Omental fat pad (tissue), 4 donors: ENCODE results near the gene PLCG1. TPM values are rescaled to one million over a fixed set of nuclear protein-coding genes. Genes with fewer than 3 reads are reported as not detected.
A peak's percentile ranks its signal among the peaks of the same experiment; 100 is the strongest.

Source experiments
- ATAC-seq: fragments of 150-250 bp; one replicate; pipeline ENCODE4 v1.9.1; 2016; ENCODE audit warnings: mild to moderate bottlenecking, moderate library complexity; ENCODE audit not compliant: low FRiP score
- DNase-seq: peaks from one replicate; pipeline ENCODE4 v3.0.0-alpha.2; 2019; ENCODE audit warnings: low spot score
- total RNA-seq, 4 donors: library from RNA; depleted of rRNA; stranded (reverse); fragments of >200 nt; gene quantifications; one replicate each; pipeline ENCODE4 v1.1.0, GENCODE V29; 2016
- TF ChIP-seq, protein P1 (sequence below), 3 donors: fragments of 450-650 bp; IDR thresholded peaks; one replicate each; pipeline ENCODE4 v1.5.1; 2016 to 2017; ENCODE audit warnings: antibody characterized with exemption in 3 of 3, mild to moderate bottlenecking in 3 of 3, moderate library complexity in 2 of 3

PLCG1 gene
- total RNA-seq, 4 donors from 2014 or later = 43.9 to 189 (median 63.1) TPM

DNA sequence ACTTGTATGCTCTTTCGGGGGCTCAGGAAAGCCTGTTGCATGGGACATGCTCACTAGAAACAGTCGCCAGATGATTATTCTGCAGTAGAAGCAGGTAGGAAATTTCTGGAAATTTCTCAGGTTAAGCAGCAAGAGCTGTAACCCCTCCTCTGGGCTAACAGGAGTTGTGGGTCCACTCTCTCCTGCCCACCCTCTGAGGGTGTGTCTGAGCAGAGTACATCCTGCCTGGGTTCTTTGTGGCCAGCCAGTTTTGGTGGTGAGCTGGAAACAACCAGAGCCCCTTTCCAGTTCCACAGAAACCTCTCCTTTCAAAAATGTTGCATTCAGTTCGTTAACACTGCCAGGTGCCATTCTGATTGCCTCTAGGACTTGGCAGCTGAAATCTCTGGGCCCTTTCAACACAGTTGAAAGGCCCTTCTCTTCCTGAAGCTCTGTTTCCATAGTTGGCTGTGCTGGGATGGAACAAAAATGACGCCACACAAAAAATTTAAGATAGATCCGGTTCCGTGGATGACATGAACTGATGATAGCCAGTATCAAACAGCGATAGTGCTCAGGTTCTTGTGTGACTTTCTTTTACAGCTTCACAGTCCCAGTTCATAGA is 38.5 kb downstream of the PLCG1 start:
- TF ChIP-seq, protein P1, sequence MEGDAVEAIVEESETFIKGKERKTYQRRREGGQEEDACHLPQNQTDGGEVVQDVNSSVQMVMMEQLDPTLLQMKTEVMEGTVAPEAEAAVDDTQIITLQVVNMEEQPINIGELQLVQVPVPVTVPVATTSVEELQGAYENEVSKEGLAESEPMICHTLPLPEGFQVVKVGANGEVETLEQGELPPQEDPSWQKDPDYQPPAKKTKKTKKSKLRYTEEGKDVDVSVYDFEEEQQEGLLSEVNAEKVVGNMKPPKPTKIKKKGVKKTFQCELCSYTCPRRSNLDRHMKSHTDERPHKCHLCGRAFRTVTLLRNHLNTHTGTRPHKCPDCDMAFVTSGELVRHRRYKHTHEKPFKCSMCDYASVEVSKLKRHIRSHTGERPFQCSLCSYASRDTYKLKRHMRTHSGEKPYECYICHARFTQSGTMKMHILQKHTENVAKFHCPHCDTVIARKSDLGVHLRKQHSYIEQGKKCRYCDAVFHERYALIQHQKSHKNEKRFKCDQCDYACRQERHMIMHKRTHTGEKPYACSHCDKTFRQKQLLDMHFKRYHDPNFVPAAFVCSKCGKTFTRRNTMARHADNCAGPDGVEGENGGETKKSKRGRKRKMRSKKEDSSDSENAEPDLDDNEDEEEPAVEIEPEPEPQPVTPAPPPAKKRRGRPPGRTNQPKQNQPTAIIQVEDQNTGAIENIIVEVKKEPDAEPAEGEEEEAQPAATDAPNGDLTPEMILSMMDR (IDR thresholded peaks at IDR 0.05) = no peak
- no peak for ATAC-seq
- no peak for DNase-seq

DNA sequence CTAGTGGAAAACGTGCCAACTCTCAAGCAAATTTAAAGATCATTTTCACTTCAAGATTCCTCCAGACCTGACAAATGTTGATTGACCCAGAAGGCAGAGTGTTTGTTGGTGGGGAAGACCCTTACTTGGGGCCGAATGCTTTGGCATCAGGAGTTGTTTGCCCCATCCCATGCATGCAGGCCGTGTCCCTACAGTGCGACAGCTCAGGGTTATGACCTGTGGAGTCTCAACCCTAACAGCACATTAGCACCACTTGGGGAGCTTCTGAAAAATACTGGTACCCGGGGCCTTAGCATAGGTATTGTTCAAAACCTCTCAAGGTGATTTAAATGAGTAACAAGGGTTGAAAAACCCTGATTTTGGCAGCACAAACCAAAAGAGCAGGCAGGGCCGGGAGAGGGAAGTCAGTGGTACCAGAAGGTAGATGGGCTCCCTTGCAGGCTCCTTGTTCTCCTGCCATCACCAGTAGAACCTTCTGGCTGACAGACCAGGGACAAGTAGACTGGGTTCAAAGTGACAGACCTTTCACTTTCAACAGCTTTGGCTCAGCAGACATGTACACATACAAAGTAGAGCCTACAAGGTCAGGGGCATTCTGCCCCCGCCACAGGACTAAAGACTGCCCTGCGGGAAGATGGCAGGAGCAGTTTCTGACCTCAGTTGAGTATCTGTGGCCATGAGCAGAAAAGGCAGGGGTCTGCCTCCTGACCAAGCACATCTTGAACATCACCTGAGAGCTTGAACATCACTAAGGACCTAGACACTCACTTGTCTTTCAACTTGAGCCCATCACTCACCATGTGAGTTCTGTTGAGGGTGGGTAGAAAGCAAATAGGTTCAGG is 39.6 kb downstream of the PLCG1 start:
- ATAC-seq (no peak), DNase-seq (no peak)
- TF ChIP-seq, protein P1 (IDR thresholded peaks at IDR 0.05) = no peak

DNA sequence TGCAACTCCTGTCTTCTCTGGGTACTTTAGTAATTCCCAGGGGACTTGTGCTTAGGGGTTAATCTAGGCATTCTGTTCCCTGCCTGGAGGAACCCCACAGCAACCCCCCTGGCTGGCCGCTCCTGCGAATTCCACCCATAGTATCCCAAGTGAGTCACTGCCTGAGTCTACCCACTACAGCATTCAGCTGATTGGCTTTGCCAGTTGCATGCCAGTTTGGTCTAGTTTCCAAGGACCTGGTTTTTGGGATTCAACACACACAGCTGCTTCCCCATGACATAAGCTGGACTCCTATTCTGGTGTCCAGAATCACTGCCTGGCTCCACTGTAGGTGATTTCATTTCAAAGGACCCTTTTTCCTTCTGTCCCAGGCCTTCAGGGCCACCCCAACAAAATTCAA is 40.3 kb downstream of the PLCG1 start:
- DNase-seq (no peak), ATAC-seq (peak; percentile 58)
- TF ChIP-seq, protein P1 (IDR thresholded peaks at IDR 0.05) = no peak

DNA sequence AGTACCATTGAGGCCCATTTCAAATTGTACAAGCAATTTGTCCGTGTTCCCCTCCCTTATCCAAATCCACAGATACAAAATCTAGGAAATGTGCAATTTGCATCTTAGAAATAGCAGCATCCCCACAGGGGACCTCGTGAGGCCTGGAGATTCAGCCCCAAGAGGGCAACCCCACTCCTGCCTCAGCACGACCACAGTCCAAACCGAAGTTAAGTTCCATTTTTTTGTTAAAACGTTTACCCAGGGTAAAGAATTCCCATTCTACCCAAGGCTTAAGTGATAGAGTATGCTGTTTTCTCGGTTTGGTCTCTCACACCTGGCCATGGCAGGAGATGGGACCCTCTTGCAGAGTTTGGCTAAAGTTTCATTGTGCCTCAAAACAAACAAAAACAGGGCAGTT is 41.2 kb downstream of the PLCG1 start:
- no peak for DNase-seq
- no peak for ATAC-seq
- TF ChIP-seq, protein P1 (IDR thresholded peaks at IDR 0.05) = no peak

DNA sequence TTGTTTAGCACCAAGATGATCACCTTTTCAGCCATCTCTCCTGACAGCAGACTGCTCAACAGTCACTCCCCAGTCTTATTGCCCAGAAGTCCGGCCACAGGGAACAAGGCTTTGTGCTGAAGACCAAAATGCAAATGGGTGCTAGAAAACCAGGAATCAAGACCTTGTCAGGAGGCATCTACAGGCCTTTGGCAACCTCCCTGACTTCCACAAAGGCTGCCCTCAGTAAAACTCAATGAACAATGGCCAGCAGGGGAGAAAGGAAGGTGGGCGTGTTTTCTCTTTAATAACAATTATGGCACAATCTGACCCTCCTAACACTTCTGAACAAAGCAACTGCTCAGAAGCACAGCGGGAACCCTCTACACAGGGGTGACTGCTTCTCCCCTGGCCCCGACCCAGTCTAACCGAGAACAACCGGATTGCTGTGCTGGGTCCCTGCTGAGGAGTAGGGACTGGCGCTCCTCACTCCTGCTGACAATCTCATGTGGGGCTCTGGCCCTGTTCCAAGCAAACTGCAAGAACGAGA is 41.6 kb downstream of the PLCG1 start:
- TF ChIP-seq, protein P1 (IDR thresholded peaks at IDR 0.05) = no peak
- ATAC-seq = no peak
- DNase-seq = no peak

DNA sequence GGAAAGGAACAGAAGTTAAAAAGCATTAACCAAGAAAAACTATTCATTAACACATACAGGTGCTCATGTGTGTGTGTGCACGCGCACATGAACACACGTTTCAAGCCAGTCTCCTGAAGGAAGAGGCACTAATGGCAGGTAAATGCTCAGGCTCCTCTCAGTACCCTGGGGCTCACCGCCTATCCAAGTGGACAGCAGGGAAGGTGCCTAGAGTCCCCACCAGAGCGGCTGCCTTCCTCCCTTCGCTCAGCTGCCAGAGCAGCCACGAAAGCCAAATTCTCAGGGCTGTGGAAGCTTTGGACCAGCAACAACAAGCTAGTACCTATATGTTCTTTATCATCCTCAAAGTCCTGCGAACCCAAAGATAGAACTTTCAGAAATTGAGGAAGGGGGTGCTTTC is 42.6 kb downstream of the PLCG1 start:
- TF ChIP-seq, protein P1 (IDR thresholded peaks at IDR 0.05) = no peak
- DNase-seq (no peak), ATAC-seq (no peak)
